Measurements from ENCODE around the gene CACNA2D4.

CACNA2D4 gene

GRCh38 chr12:1859643-1860042 lies 58.8 kb downstream of the CACNA2D4 start:
- H3K27ac ChIP-seq (ENCODE audit: low read depth, low read length), result no peak overlapping the region
- H3K4me3 ChIP-seq (ENCODE audit: low read length), result no peak overlapping the region
- no peaks in the 10 kb centered on the region for H3K27me3 ChIP-seq (ENCODE audit: insufficient read depth, low read length)
- no peaks in the 10 kb centered on the region for H3K4me1 ChIP-seq (ENCODE audit: insufficient read depth, low read length)
- H3K9me3 ChIP-seq (ENCODE audit: insufficient read depth, low read depth, low read length), result peaks cover 19% of the 10 kb centered on the region
- 84% methylated on average over 7 of the region's 7 CpGs for WGBS
- H3K9ac ChIP-seq (ENCODE audit: low read depth, low read length), result no peak overlapping the region
- no peaks in the 10 kb centered on the region for H3K36me3 ChIP-seq (ENCODE audit: insufficient read depth, low read length)

- Histone ChIP-seq H3K27ac (ENCODE audit: low read depth, low read length) (no peak overlapping the region), H3K4me1 (ENCODE audit: insufficient read depth, low read length) (no peaks in the 10 kb centered on the region), H3K36me3 (ENCODE audit: insufficient read depth, low read length) (no peaks in the 10 kb centered on the region), H3K9ac (ENCODE audit: low read depth, low read length) (no peak overlapping the region), H3K27me3 (ENCODE audit: insufficient read depth, low read length) (no peaks in the 10 kb centered on the region), H3K9me3 (ENCODE audit: insufficient read depth, low read depth, low read length) (peaks cover 25% of the 10 kb centered on the region), H3K4me3 (ENCODE audit: low read length) (no peak overlapping the region)
- WGBS, result 92% methylated on average over 11 of the region's 11 CpGs
Measured at GRCh38 chr12:1858456-1858855, 60.0 kb downstream of the CACNA2D4 start.

GRCh38 chr12:1857821-1858220 lies 60.6 kb downstream of the CACNA2D4 start:
- no peak overlapping the region for H3K4me3 ChIP-seq (ENCODE audit: low read length)
- no peaks in the 10 kb centered on the region for H3K27me3 ChIP-seq (ENCODE audit: insufficient read depth, low read length)
- no peak overlapping the region for H3K9ac ChIP-seq (ENCODE audit: low read depth, low read length)
- 92% methylated on average over 7 of the region's 7 CpGs for WGBS
- H3K27ac ChIP-seq (ENCODE audit: low read depth, low read length), result no peak overlapping the region
- H3K36me3 ChIP-seq (ENCODE audit: insufficient read depth, low read length), result no peaks in the 10 kb centered on the region
- H3K4me1 ChIP-seq (ENCODE audit: insufficient read depth, low read length), result no peaks in the 10 kb centered on the region
- H3K9me3 ChIP-seq (ENCODE audit: insufficient read depth, low read depth, low read length), result peaks cover 25% of the 10 kb centered on the region

- Histone ChIP-seq H3K27me3 (ENCODE audit: insufficient read depth, low read length) (no peaks in the 10 kb centered on the region), H3K9ac (ENCODE audit: low read depth, low read length) (no peak overlapping the region), H3K9me3 (ENCODE audit: insufficient read depth, low read depth, low read length) (peaks cover 25% of the 10 kb centered on the region), H3K36me3 (ENCODE audit: insufficient read depth, low read length) (no peaks in the 10 kb centered on the region), H3K4me1 (ENCODE audit: insufficient read depth, low read length) (no peaks in the 10 kb centered on the region), H3K4me3 (ENCODE audit: low read length) (no peak overlapping the region), H3K27ac (ENCODE audit: low read depth, low read length) (no peak overlapping the region)
- WGBS, result 69% methylated on average over 2 of the region's 2 CpGs
Measured at GRCh38 chr12:1857086-1857485, 61.4 kb downstream of the CACNA2D4 start.

GRCh38 chr12:1855241-1855640 lies 63.2 kb downstream of the CACNA2D4 start:
- Histone ChIP-seq H3K4me1 (ENCODE audit: insufficient read depth, low read length) (no peaks in the 10 kb centered on the region), H3K9me3 (ENCODE audit: insufficient read depth, low read depth, low read length) (peaks cover 25% of the 10 kb centered on the region), H3K9ac (ENCODE audit: low read depth, low read length) (no peak overlapping the region), H3K27ac (ENCODE audit: low read depth, low read length) (no peak overlapping the region), H3K27me3 (ENCODE audit: insufficient read depth, low read length) (no peaks in the 10 kb centered on the region), H3K36me3 (ENCODE audit: insufficient read depth, low read length) (no peaks in the 10 kb centered on the region), H3K4me3 (ENCODE audit: low read length) (no peak overlapping the region)
- WGBS, result 86% methylated on average over 3 of the region's 3 CpGs

- no peak overlapping the region for H3K9ac ChIP-seq (ENCODE audit: low read depth, low read length)
- no peaks in the 10 kb centered on the region for H3K36me3 ChIP-seq (ENCODE audit: insufficient read depth, low read length)
- no peaks in the 10 kb centered on the region for H3K27me3 ChIP-seq (ENCODE audit: insufficient read depth, low read length)
- WGBS, result 93% methylated on average over 8 of the region's 8 CpGs
- no peak overlapping the region for H3K27ac ChIP-seq (ENCODE audit: low read depth, low read length)
- H3K9me3 ChIP-seq (ENCODE audit: insufficient read depth, low read depth, low read length), result peaks cover 25% of the 10 kb centered on the region
- no peaks in the 10 kb centered on the region for H3K4me1 ChIP-seq (ENCODE audit: insufficient read depth, low read length)
- H3K4me3 ChIP-seq (ENCODE audit: low read length), result no peak overlapping the region
Measured at GRCh38 chr12:1853716-1854115, 64.7 kb downstream of the CACNA2D4 start.

GRCh38 chr12:1852076-1852475 lies 66.4 kb downstream of the CACNA2D4 start:
- no peak overlapping the region for H3K27ac ChIP-seq (ENCODE audit: low read depth, low read length)
- H3K9me3 ChIP-seq (ENCODE audit: insufficient read depth, low read depth, low read length), result peaks cover 25% of the 10 kb centered on the region
- H3K4me3 ChIP-seq (ENCODE audit: low read length), result no peak overlapping the region
- no peak overlapping the region for H3K9ac ChIP-seq (ENCODE audit: low read depth, low read length)
- no peaks in the 10 kb centered on the region for H3K27me3 ChIP-seq (ENCODE audit: insufficient read depth, low read length)
- WGBS, result no CpG with 5 or more reads among the region's 1 CpG
- H3K4me1 ChIP-seq (ENCODE audit: insufficient read depth, low read length), result no peaks in the 10 kb centered on the region
- H3K36me3 ChIP-seq (ENCODE audit: insufficient read depth, low read length), result no peaks in the 10 kb centered on the region

GRCh38 chr12:1851151-1851701 lies 67.2 kb downstream of the CACNA2D4 start:
- Histone ChIP-seq H3K9ac (ENCODE audit: low read depth, low read length) (no peak overlapping the region), H3K9me3 (ENCODE audit: insufficient read depth, low read depth, low read length) (peaks cover 22% of the 10 kb centered on the region), H3K27me3 (ENCODE audit: insufficient read depth, low read length) (no peaks in the 10 kb centered on the region), H3K27ac (ENCODE audit: low read depth, low read length) (no peak overlapping the region), H3K36me3 (ENCODE audit: insufficient read depth, low read length) (no peaks in the 10 kb centered on the region), H3K4me1 (ENCODE audit: insufficient read depth, low read length) (no peaks in the 10 kb centered on the region), H3K4me3 (ENCODE audit: low read length) (no peak overlapping the region)
- 89% methylated on average over 5 of the region's 7 CpGs for WGBS

GRCh38 chr12:1848745-1849144 lies 69.7 kb downstream of the CACNA2D4 start:
- H3K4me1 ChIP-seq (ENCODE audit: insufficient read depth, low read length), result peaks cover 13% of the 10 kb centered on the region
- whole genome bisulfite sequencing, result 84% methylated on average over 6 of the region's 6 CpGs
- H3K27ac ChIP-seq (ENCODE audit: low read depth, low read length), result no peak overlapping the region
- H3K4me3 ChIP-seq (ENCODE audit: low read length), result no peak overlapping the region
- H3K9ac ChIP-seq (ENCODE audit: low read depth, low read length), result no peak overlapping the region
- no peaks in the 10 kb centered on the region for H3K27me3 ChIP-seq (ENCODE audit: insufficient read depth, low read length)
- H3K9me3 ChIP-seq (ENCODE audit: insufficient read depth, low read depth, low read length), result no peaks in the 10 kb centered on the region
- H3K36me3 ChIP-seq (ENCODE audit: insufficient read depth, low read length), result no peaks in the 10 kb centered on the region

GRCh38 chr12:1848146-1848545 lies 70.3 kb downstream of the CACNA2D4 start:
- WGBS, result 85% methylated on average over 9 of the region's 10 CpGs
- Histone ChIP-seq H3K4me1 (ENCODE audit: insufficient read depth, low read length) (peaks cover 14% of the 10 kb centered on the region), H3K9ac (ENCODE audit: low read depth, low read length) (no peak overlapping the region), H3K4me3 (ENCODE audit: low read length) (no peak overlapping the region), H3K27ac (ENCODE audit: low read depth, low read length) (no peak overlapping the region), H3K27me3 (ENCODE audit: insufficient read depth, low read length) (no peaks in the 10 kb centered on the region), H3K36me3 (ENCODE audit: insufficient read depth, low read length) (no peaks in the 10 kb centered on the region), H3K9me3 (ENCODE audit: insufficient read depth, low read depth, low read length) (no peaks in the 10 kb centered on the region)

GRCh38 chr12:1847411-1847810 lies 71.0 kb downstream of the CACNA2D4 start:
- Histone ChIP-seq H3K4me3 (ENCODE audit: low read length) (no peak overlapping the region), H3K9ac (ENCODE audit: low read depth, low read length) (no peak overlapping the region), H3K4me1 (ENCODE audit: insufficient read depth, low read length) (peaks cover 14% of the 10 kb centered on the region), H3K27me3 (ENCODE audit: insufficient read depth, low read length) (no peaks in the 10 kb centered on the region), H3K36me3 (ENCODE audit: insufficient read depth, low read length) (no peaks in the 10 kb centered on the region), H3K9me3 (ENCODE audit: insufficient read depth, low read depth, low read length) (no peaks in the 10 kb centered on the region), H3K27ac (ENCODE audit: low read depth, low read length) (no peak overlapping the region)
- 68% methylated on average over 3 of the region's 4 CpGs for WGBS
